Measurements from ENCODE around the gene KLRC4. TPM values are rescaled to one million over a fixed set of nuclear protein-coding genes. Genes with fewer than 3 reads are reported as not detected.

Gene KLRC4
- total RNA-seq, 4 donors from 2014 or later = not detected

- Histone ChIP-seq H3K27me3 (no peaks in the 10 kb centered on the region), H3K27ac (peak overlapping the region in 2 of 4 donors; percentile 55 to 97), H3K4me3 (no peak overlapping the region), H3K4me1 (peaks cover 0 to 45% (median 7%) of the 10 kb centered on the region in 4 donors), H3K36me3 (no peaks in the 10 kb centered on the region), H3K9me3 (no peaks in the 10 kb centered on the region)
- 46 to 53% methylated on average over 4 of the region's 4 CpGs for WGBS, 2 donors
- TF ChIP-seq POLR2A (IDR thresholded peaks at IDR 0.05) (no peak), EP300 (IDR thresholded peaks at IDR 0.05) (no peak)
- TF ChIP-seq, protein P1, sequence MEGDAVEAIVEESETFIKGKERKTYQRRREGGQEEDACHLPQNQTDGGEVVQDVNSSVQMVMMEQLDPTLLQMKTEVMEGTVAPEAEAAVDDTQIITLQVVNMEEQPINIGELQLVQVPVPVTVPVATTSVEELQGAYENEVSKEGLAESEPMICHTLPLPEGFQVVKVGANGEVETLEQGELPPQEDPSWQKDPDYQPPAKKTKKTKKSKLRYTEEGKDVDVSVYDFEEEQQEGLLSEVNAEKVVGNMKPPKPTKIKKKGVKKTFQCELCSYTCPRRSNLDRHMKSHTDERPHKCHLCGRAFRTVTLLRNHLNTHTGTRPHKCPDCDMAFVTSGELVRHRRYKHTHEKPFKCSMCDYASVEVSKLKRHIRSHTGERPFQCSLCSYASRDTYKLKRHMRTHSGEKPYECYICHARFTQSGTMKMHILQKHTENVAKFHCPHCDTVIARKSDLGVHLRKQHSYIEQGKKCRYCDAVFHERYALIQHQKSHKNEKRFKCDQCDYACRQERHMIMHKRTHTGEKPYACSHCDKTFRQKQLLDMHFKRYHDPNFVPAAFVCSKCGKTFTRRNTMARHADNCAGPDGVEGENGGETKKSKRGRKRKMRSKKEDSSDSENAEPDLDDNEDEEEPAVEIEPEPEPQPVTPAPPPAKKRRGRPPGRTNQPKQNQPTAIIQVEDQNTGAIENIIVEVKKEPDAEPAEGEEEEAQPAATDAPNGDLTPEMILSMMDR (IDR thresholded peaks at IDR 0.05) = no peak
- no peak for DNase-seq (ENCODE audit: low spot score in 2 of 2)
Measured at GRCh38 chr12:10361622-10362021, 47.9 kb downstream of the KLRC4 start.

- 59 to 67% methylated on average over 4 of the region's 4 CpGs for WGBS, 2 donors
Measured at GRCh38 chr12:10361084-10361483, 48.5 kb downstream of the KLRC4 start.

DNA sequence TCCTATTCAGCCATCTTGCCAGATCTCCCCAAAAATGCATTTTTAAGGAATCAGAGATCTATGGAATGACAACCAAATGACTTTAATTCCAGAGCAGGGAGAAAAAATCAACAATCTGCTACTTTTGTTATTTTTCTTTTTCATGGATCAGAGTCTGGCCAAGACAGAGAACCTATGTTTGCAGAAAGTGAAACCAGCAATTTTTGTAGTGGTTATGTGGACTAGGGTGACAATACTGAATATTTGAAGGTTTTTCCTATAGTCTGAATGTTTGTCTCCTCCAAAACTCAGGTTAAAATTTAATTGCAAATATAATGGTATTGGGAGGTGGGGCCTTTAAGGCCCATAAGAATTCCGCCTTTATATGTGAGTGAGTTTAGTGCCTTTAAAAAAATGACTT lies 50.6 kb downstream of the KLRC4 start:
- WGBS, 2 donors = 93 to 94% methylated on average over 1 of the region's 1 CpG
- TF ChIP-seq, protein P1 (IDR thresholded peaks at IDR 0.05) = no peak
- TF ChIP-seq EP300 (IDR thresholded peaks at IDR 0.05) (no peak), POLR2A (IDR thresholded peaks at IDR 0.05) (no peak)
- peaks cover 0 to 32% (median 1%) of the 10 kb centered on the region in 4 donors for H3K4me1 ChIP-seq

More at GRCh38 chr12:10361084-10361483, 48.5 kb downstream of the KLRC4 start:
- TF ChIP-seq, protein P1 (IDR thresholded peaks at IDR 0.05) = no peak
- peak in 1 of 2 donors; percentile 8 for TF ChIP-seq POLR2A (IDR thresholded peaks at IDR 0.05)
- Histone ChIP-seq H3K4me3 (no peak overlapping the region), H3K4me1 (peaks cover 0 to 40% (median 5%) of the 10 kb centered on the region in 4 donors), H3K27ac (peak overlapping the region in 2 of 4 donors; percentile 55 to 97), H3K27me3 (no peaks in the 10 kb centered on the region), H3K9me3 (no peaks in the 10 kb centered on the region), H3K36me3 (no peaks in the 10 kb centered on the region)
- DNase-seq (ENCODE audit: low spot score in 2 of 2) = no peak

DNA sequence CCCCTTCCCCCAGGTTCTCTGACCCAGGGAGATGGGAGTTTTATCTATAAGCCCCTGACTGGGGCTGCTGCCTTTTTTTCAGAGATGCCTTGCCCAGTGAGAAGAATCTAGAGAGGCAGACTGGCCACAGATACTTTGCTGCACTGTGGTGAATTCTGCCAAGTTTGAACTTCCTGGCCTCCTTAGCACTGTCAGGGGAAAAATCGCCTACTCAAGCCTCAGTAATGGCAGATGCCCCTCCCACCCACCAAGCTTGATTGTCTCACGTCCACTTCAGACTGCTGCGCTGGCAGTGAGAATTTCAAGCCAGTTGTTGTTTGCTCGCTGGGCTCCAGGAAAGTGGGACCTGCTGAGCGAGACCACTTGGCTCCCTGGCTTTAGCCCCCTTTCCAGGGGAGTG lies 51.4 kb downstream of the KLRC4 start:
- 55 to 64% methylated on average over 5 of the region's 5 CpGs for WGBS, 2 donors
- DNase-seq (ENCODE audit: low spot score in 2 of 2) = no peak
- Histone ChIP-seq H3K27me3 (no peaks in the 10 kb centered on the region), H3K9me3 (no peaks in the 10 kb centered on the region), H3K27ac (no peak overlapping the region), H3K4me1 (peaks cover 0 to 25% (median 1%) of the 10 kb centered on the region in 4 donors), H3K36me3 (no peaks in the 10 kb centered on the region), H3K4me3 (no peak overlapping the region)
- TF ChIP-seq POLR2A (IDR thresholded peaks at IDR 0.05) = no peak
- TF ChIP-seq EP300 (IDR thresholded peaks at IDR 0.05) = no peak
- TF ChIP-seq, protein P1 (IDR thresholded peaks at IDR 0.05) = no peak

More for the DNA sequence above, 50.6 kb downstream of the KLRC4 start:
- Histone ChIP-seq H3K9me3 (no peaks in the 10 kb centered on the region), H3K27me3 (no peaks in the 10 kb centered on the region), H3K36me3 (no peaks in the 10 kb centered on the region), H3K4me3 (no peak overlapping the region), H3K27ac (no peak overlapping the region)
- no peak for DNase-seq (ENCODE audit: low spot score in 2 of 2)

Other genes starting within 250 kb of the KLRC4 start
- 10 to 100 TPM in 1 of 4 donors, 1 to 10 TPM in 2, under 1 TPM in 1; 0.84 to 18.1 (median 2.2) TPM for gene OLR1, start 237.6 kb downstream of the KLRC4 start, total RNA-seq
- under 1 TPM in 1 of 4 donors, not detected in 3; 0.21 TPM for gene TMEM52B, start 230.7 kb downstream of the KLRC4 start, total RNA-seq
- 100 to 1,000 TPM; 116 to 168 (median 160) TPM for gene GABARAPL1, start 196.9 kb downstream of the KLRC4 start, total RNA-seq
- 1 to 10 TPM in 3 of 4 donors, under 1 TPM in 1; 0.90 to 2.4 (median 1.4) TPM for gene KLRD1, start 101.9 kb downstream of the KLRC4 start, total RNA-seq
- 1 to 10 TPM in 2 of 4 donors, under 1 TPM in 1, not detected in 1; 0.60 to 2.9 (median 1.2) TPM for gene KLRK1, start 19.7 kb downstream of the KLRC4 start, total RNA-seq
- gene KLRC3, start 10.8 kb upstream of the KLRC4 start, total RNA-seq = not detected
- not detected for gene KLRC2, start 26.3 kb upstream of the KLRC4 start, total RNA-seq
- not detected for gene KLRC1, start 43.6 kb upstream of the KLRC4 start, total RNA-seq
- gene EIF2S3B, start 96.1 kb upstream of the KLRC4 start, total RNA-seq = under 1 TPM in 1 of 4 donors, not detected in 3; 0.42 TPM
- 10 to 100 TPM in 3 of 4 donors, 1 to 10 TPM in 1; 6.5 to 24.5 (median 17.1) TPM for gene MAGOHB, start 203.9 kb upstream of the KLRC4 start, total RNA-seq